ENCODE measurements around the gene ARL14.

GRCh38 chr3:160644491-160644890 lies 32.5 kb upstream of the ARL14 start:
- TF ChIP-seq MAZ (IDR thresholded peaks at IDR 0.05; ENCODE audit: borderline replicate concordance, low read depth, low read length) (no peak), MAZ (CRISPR knock-in tag; IDR thresholded peaks at IDR 0.05; ENCODE audit: low read depth) (no peak), KLF13 (CRISPR knock-in tag; IDR thresholded peaks at IDR 0.05) (no peak), CC2D1A (CRISPR knock-in tag; IDR thresholded peaks at IDR 0.05) (no peak)
- TF ChIP-seq, protein P1, sequence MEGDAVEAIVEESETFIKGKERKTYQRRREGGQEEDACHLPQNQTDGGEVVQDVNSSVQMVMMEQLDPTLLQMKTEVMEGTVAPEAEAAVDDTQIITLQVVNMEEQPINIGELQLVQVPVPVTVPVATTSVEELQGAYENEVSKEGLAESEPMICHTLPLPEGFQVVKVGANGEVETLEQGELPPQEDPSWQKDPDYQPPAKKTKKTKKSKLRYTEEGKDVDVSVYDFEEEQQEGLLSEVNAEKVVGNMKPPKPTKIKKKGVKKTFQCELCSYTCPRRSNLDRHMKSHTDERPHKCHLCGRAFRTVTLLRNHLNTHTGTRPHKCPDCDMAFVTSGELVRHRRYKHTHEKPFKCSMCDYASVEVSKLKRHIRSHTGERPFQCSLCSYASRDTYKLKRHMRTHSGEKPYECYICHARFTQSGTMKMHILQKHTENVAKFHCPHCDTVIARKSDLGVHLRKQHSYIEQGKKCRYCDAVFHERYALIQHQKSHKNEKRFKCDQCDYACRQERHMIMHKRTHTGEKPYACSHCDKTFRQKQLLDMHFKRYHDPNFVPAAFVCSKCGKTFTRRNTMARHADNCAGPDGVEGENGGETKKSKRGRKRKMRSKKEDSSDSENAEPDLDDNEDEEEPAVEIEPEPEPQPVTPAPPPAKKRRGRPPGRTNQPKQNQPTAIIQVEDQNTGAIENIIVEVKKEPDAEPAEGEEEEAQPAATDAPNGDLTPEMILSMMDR (CRISPR knock-in tag; IDR thresholded peaks at IDR 0.05) = no peak
